T-helper 17 cell (primary cell): Measurements from ENCODE around the gene NDUFV2. TPM values are rescaled to one million over a fixed set of nuclear protein-coding genes. Genes with fewer than 3 reads are reported as not detected.
"Not testable (repeated sequence)": the region's sequence is repeated elsewhere in the genome, so short reads cannot be mapped to it uniquely, and the experiment has no call there.

Experiments used
- ATAC-seq: fragments of 150-1000 bp; cut with Tn5 transposase; 2 replicates; pipeline ENCODE4 v1.10.0; 2021; ENCODE audit warnings: mild to moderate bottlenecking, moderate library complexity
- DNase-seq, 3 donors: peaks; one replicate each; pipeline versions ENCODE4 v3.0.0 to v3.0.0-alpha.2; 2020 to 2021
- H3K9me3 ChIP-seq: one replicate; pipeline ENCODE4 v1.7.0; 2013; ENCODE audit warnings: low read length, mild to moderate bottlenecking; ENCODE audit not compliant: control insufficient read depth, poor library complexity, severe bottlenecking
- H3K27ac Mint-ChIP-seq: one replicate; pipeline ENCODE4 v1.8.0; 2022; ENCODE audit warnings: mild to moderate bottlenecking, moderate library complexity, mixed read lengths
- H3K27me3 Mint-ChIP-seq: one replicate; pipeline ENCODE4 v1.8.0; 2022; ENCODE audit warnings: mixed read lengths
- H3K36me3 Mint-ChIP-seq: one replicate; pipeline ENCODE4 v1.8.0; 2022; ENCODE audit warnings: low read depth, mixed read lengths
- H3K4me1 Mint-ChIP-seq: one replicate; pipeline ENCODE4 v1.8.0; 2022; ENCODE audit warnings: mild to moderate bottlenecking, mixed read lengths
- H3K4me3 Mint-ChIP-seq: one replicate; pipeline ENCODE4 v1.8.0; 2022; ENCODE audit warnings: mild to moderate bottlenecking, moderate library complexity, mixed read lengths
- total RNA-seq, 4 donors: library from RNA in 2 of 4; stranded (reverse) in 2 of 4; gene quantifications; one replicate each; pipeline ENCODE4 v1.2.3 and lab custom pipeline; 2022 to 2026

The NDUFV2 gene
- total RNA-seq, 2 donors from 2014 or later = 222 to 231 TPM

DNA sequence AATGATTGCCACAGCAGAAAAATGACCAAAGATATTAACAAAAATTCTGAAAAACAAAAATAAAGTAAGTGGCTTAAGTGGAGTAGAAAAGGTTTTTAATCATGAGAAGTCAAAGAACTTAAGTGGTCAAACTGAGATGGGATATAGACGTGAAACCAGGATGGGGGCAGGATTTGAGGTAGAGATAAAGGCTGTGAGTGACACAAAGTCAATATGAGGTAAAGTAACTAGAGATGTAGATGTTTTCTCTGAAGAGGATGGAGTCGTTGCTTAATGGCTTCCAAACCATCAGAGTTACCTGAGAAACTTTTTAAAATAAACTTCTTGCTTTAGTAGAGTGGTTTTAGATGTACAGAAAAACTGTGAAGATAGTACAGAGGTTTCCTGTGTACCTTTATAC is 55.3 kb downstream of the NDUFV2 start:
- peaks cover 5% of the 10 kb centered on the region for H3K36me3 Mint-ChIP-seq

GRCh38 chr18:9160014-9160413 is 57.5 kb downstream of the NDUFV2 start:
- H3K27ac Mint-ChIP-seq = no peak overlapping the region
- peaks cover 5% of the 10 kb centered on the region for H3K36me3 Mint-ChIP-seq
- H3K27me3 Mint-ChIP-seq = no peaks in the 10 kb centered on the region
- no peak overlapping the region for H3K4me3 Mint-ChIP-seq
- DNase-seq (no peak), ATAC-seq (peak; percentile 36)
- H3K9me3 ChIP-seq = peaks cover 5% of the 10 kb centered on the region
- H3K4me1 Mint-ChIP-seq = peaks cover 34% of the 10 kb centered on the region

More for the DNA sequence above, 55.3 kb downstream of the NDUFV2 start:
- Mint-ChIP-seq H3K27ac (peak overlapping the region; percentile 59), H3K27me3 (no peaks in the 10 kb centered on the region), H3K4me3 (peak overlapping the region; percentile 73), H3K4me1 (peaks cover 55% of the 10 kb centered on the region)
- ATAC-seq = no peak
- DNase-seq = no peak
- H3K9me3 ChIP-seq = no peaks in the 10 kb centered on the region

GRCh38 chr18:9162663-9163062 is 60.2 kb downstream of the NDUFV2 start:
- not testable (repeated sequence) for H3K4me3 Mint-ChIP-seq, H3K36me3 Mint-ChIP-seq, DNase-seq, H3K9me3 ChIP-seq, H3K27me3 Mint-ChIP-seq, ATAC-seq, H3K27ac Mint-ChIP-seq
- H3K4me1 Mint-ChIP-seq = peaks cover 20% of the 10 kb centered on the region

- not testable (repeated sequence) for H3K27me3 Mint-ChIP-seq, H3K36me3 Mint-ChIP-seq, DNase-seq, H3K4me3 Mint-ChIP-seq, H3K27ac Mint-ChIP-seq, H3K9me3 ChIP-seq, ATAC-seq
- peaks cover 20% of the 10 kb centered on the region for H3K4me1 Mint-ChIP-seq
Measured at GRCh38 chr18:9164149-9164548, 61.6 kb downstream of the NDUFV2 start.

DNA sequence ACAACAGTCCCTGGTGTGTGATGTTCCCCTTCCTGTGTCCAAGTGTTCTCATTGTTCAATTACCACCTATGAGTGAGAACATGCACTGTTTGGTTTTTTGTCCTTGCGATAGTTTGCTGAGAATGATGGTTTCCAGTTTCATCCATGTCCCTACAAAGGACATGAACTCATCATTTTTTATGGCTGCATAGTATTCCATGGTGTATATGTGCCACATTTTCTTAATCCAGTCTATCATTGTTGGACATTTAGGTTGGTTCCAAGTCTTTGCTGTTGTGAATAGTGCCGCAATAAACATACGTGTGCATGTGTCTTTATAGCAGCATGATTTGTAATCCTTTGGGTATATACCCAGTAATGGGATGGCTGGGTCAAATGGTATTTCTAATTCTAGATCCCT is 63.4 kb downstream of the NDUFV2 start:
- H3K4me1 Mint-ChIP-seq = peaks cover 26% of the 10 kb centered on the region
- H3K9me3 ChIP-seq, H3K4me3 Mint-ChIP-seq, H3K27me3 Mint-ChIP-seq, H3K27ac Mint-ChIP-seq, ATAC-seq, H3K36me3 Mint-ChIP-seq, DNase-seq: not testable (repeated sequence)

GRCh38 chr18:9169515-9169914 is 67.0 kb downstream of the NDUFV2 start:
- not testable (repeated sequence) for DNase-seq, ATAC-seq, H3K27me3 Mint-ChIP-seq, H3K27ac Mint-ChIP-seq, H3K36me3 Mint-ChIP-seq, H3K9me3 ChIP-seq
- H3K4me1 Mint-ChIP-seq = peaks cover 48% of the 10 kb centered on the region
- H3K4me3 Mint-ChIP-seq = peak overlapping the region; percentile 65

- not testable (repeated sequence) for DNase-seq, H3K36me3 Mint-ChIP-seq, ATAC-seq, H3K27me3 Mint-ChIP-seq, H3K9me3 ChIP-seq
- Mint-ChIP-seq H3K4me3 (peak overlapping the region; percentile 42), H3K4me1 (peaks cover 61% of the 10 kb centered on the region), H3K27ac (peak overlapping the region; percentile 86)
Measured at GRCh38 chr18:9171919-9172318, 69.4 kb downstream of the NDUFV2 start.

GRCh38 chr18:9172506-9173127 is 70.1 kb downstream of the NDUFV2 start:
- no peak for ATAC-seq
- Mint-ChIP-seq H3K27ac (peak overlapping the region; percentile 86), H3K4me1 (peaks cover 62% of the 10 kb centered on the region), H3K27me3 (no peaks in the 10 kb centered on the region), H3K4me3 (peak overlapping the region; percentile 42), H3K36me3 (peaks cover 3% of the 10 kb centered on the region)
- no peaks in the 10 kb centered on the region for H3K9me3 ChIP-seq
- no peak for DNase-seq

DNA sequence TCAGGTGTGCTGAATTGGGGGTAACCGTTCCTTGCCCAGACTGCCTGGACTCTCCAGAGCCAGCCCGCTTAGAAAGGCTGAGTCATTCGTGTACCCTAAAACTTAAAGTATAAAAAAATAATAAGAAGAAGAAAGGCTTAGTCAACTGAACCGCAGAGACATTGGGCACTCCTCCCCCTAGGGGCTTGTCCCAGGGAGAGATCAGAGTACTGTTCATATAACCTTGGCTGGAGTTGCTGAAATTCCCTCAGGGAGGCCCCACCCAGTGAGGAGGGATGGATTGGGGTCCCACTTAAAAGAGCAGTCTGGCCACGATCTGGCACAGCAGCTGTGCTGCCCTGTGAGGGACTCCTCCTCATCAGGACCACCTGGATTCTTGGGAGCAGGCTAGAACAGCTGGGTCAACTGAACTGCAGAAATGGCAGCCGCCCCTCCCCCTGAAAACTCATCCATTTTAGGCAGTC is 71.3 kb downstream of the NDUFV2 start:
- ATAC-seq (peak; percentile 53), DNase-seq (no peak)
- Mint-ChIP-seq H3K27ac (no peak overlapping the region), H3K36me3 (peaks cover 3% of the 10 kb centered on the region), H3K4me1 (peaks cover 62% of the 10 kb centered on the region), H3K27me3 (no peaks in the 10 kb centered on the region), H3K4me3 (no peak overlapping the region)
- no peaks in the 10 kb centered on the region for H3K9me3 ChIP-seq

- Mint-ChIP-seq H3K4me1 (peaks cover 59% of the 10 kb centered on the region), H3K4me3 (peak overlapping the region; percentile 4), H3K27me3 (no peaks in the 10 kb centered on the region), H3K36me3 (peaks cover 3% of the 10 kb centered on the region), H3K27ac (peak overlapping the region; percentile 66)
- no peak for DNase-seq
- H3K9me3 ChIP-seq = no peaks in the 10 kb centered on the region
- ATAC-seq = peak; percentile 13
Measured at GRCh38 chr18:9174302-9174701, 71.8 kb downstream of the NDUFV2 start.

DNA sequence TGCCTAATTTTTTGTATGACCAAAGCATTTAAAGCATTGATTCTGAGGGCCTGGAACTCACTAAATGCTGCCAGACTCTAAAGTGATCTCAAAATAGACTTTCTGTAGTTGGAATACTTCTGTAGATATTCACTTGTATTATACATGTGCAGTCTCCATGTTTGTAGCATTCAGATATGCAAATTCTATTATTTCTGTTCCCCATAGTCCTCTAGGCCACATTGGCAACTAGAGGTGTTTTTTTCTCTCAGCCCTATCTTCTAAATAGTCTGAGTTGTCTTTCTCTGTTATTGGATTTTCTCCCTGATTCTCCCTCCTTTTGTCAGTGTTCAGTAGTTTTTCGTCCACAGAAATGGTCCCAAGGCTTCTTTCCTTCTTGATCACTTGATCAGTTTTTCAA is 72.6 kb downstream of the NDUFV2 start:
- DNase-seq (no peak), ATAC-seq (no peak)
- H3K4me3 Mint-ChIP-seq = peak overlapping the region; percentile 74
- H3K27me3 Mint-ChIP-seq = no peaks in the 10 kb centered on the region
- H3K4me1 Mint-ChIP-seq = peaks cover 61% of the 10 kb centered on the region
- H3K36me3 Mint-ChIP-seq = peaks cover 3% of the 10 kb centered on the region
- no peaks in the 10 kb centered on the region for H3K9me3 ChIP-seq
- H3K27ac Mint-ChIP-seq = peak overlapping the region; percentile 66

DNA sequence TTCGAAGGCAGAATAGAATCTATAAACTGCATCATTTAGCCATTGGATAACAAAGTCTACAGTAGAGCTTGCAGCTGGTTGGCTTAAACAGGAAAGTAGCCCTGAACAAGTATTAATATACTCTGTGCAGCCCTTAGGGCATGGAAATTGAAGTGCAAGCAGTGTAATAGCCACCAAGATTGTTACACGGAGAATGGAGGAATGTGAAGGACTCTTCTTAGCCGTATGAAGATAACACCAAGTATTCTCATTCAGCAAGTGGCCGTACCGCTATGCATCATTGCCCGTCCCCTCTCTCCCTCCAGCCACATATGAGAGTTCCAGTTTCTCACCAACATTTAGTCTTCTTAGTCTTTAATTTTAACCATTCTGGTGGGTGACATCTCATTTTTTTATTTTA is 74.5 kb downstream of the NDUFV2 start:
- ATAC-seq = no peak
- DNase-seq = no peak
- Mint-ChIP-seq H3K27me3 (no peaks in the 10 kb centered on the region), H3K36me3 (peaks cover 3% of the 10 kb centered on the region), H3K4me3 (no peak overlapping the region), H3K27ac (no peak overlapping the region), H3K4me1 (peaks cover 57% of the 10 kb centered on the region)
- H3K9me3 ChIP-seq = no peaks in the 10 kb centered on the region

DNA sequence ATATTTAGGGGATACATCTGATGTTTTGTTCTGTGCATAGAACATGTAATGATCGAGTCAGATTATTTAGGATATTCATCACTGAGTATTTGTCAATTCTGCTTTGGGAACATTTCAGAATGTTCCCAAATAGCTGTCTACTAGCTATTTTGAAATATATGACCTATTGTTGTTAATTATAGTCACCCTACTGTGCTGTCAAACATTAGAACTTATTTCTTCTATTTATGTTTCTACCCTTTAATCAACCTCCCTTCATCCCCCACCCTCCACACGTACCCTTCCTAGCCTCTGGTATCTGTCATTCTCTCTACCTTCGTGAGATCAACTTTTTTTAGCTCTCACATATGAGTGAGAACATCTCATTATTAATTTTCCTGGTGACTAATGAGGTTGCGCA is 75.0 kb downstream of the NDUFV2 start:
- Mint-ChIP-seq H3K36me3 (peaks cover 3% of the 10 kb centered on the region), H3K27me3 (no peaks in the 10 kb centered on the region), H3K4me3 (peak overlapping the region; percentile 59), H3K27ac (peak overlapping the region; percentile 47), H3K4me1 (peaks cover 52% of the 10 kb centered on the region)
- ATAC-seq = no peak
- no peaks in the 10 kb centered on the region for H3K9me3 ChIP-seq
- DNase-seq = no peak

- no peaks in the 10 kb centered on the region for H3K27me3 Mint-ChIP-seq
- no peaks in the 10 kb centered on the region for H3K9me3 ChIP-seq
- ATAC-seq (no peak), DNase-seq (no peak)
- no peak overlapping the region for H3K4me3 Mint-ChIP-seq
- H3K4me1 Mint-ChIP-seq = peaks cover 52% of the 10 kb centered on the region
- H3K27ac Mint-ChIP-seq = peak overlapping the region; percentile 47
- peaks cover 3% of the 10 kb centered on the region for H3K36me3 Mint-ChIP-seq
Measured at GRCh38 chr18:9178557-9178956, 76.1 kb downstream of the NDUFV2 start.
